Endothelial cell of umbilical vein (primary cell): ENCODE measurements around the gene CPNE9. TPM values are rescaled to one million over a fixed set of nuclear protein-coding genes. Genes with fewer than 3 reads are reported as not detected.

ENCODE experiments used
- BruUV-seq: library from RNA; stranded (reverse); fragments of 400-500 nt; replicated peaks from 2 replicates; lab custom pipeline; 2021; lab: Mats Ljungman, UMichigan
- CTCF ChIA-PET: fragments of 300-600, 350-600 bp; sonication (Branson Sonifier 250); formaldehyde crosslinking; loops from one replicate; lab custom pipeline; 2021; ENCODE audit warnings: antibody characterized with exemption, inconsistent platforms; lab: Charles Lee
- POLR2A ChIA-PET: fragments of 300-600, 350-600 bp; sonication (Branson Sonifier 250); formaldehyde crosslinking; loops from one replicate; lab custom pipeline; 2021; ENCODE audit warnings: antibody characterized with exemption, inconsistent platforms; lab: Charles Lee
- DNase-seq: peaks from one replicate; pipeline ENCODE4 v3.0.0-alpha.2; 2011; ENCODE audit warnings: low read depth, low spot score
- FAIRE-seq: peaks from 2 replicates; lab custom pipeline; 2011; peaks lifted over from hg19 to GRCh38; lab: Jason Lieb, UNC
- H2AFZ ChIP-seq: 2 replicates; pipeline ENCODE4 v1.6.0; 2012; ENCODE audit warnings: low read depth, low read length, control low read depth, inconsistent platforms
- H3K27ac ChIP-seq: 2 replicates; pipeline ENCODE4 v1.5.1; 2011; ENCODE audit warnings: low read depth, mild to moderate bottlenecking, control low read depth, low read length, moderate library complexity; ENCODE audit not compliant: insufficient read depth
- H3K27me3 ChIP-seq, 2 experiments: 2 replicates each; pipeline versions ENCODE4 v1.6.0 to v1.6.1; 2011; ENCODE audit warnings: low read length in 2 of 2, mixed read lengths in 1 of 2; ENCODE audit not compliant: control insufficient read depth in 2 of 2, insufficient read depth in 2 of 2
- H3K36me3 ChIP-seq, 2 experiments: 2 replicates in 1 of 2; 3 replicates in 1 of 2; pipeline ENCODE4 v1.5.1; 2011; ENCODE audit warnings: low read length in 2 of 2, mild to moderate bottlenecking in 1 of 2, moderate library complexity in 1 of 2; ENCODE audit not compliant: control insufficient read depth in 2 of 2, insufficient read depth in 2 of 2; ENCODE audit errors: extremely low read depth in 1 of 2
- H3K4me1 ChIP-seq: 3 replicates; pipeline ENCODE4 v1.5.1; 2011; ENCODE audit warnings: mild to moderate bottlenecking, low read length; ENCODE audit not compliant: control insufficient read depth, insufficient read depth; ENCODE audit errors: extremely low read depth
- H3K4me2 ChIP-seq: 2 replicates; pipeline ENCODE4 v1.6.1; 2011; ENCODE audit warnings: low read length, control low read depth, mixed read lengths; ENCODE audit not compliant: insufficient read depth
- H3K4me3 ChIP-seq, 3 experiments: fragments of 200-600 bp in 1 of 3; sonication (generic), shearing (Covaris generic) in 1 of 3; replicated peaks in 1 of 3; 2 replicates each; pipeline ENCODE4 v1.5.1; 2011 to 2016; ENCODE audit warnings: control low read depth in 3 of 3, low read length in 3 of 3, mild to moderate bottlenecking in 2 of 3, inconsistent platforms in 1 of 3, low read depth in 1 of 3, moderate library complexity in 1 of 3; ENCODE audit not compliant: insufficient read depth in 1 of 3
- H3K79me2 ChIP-seq: 2 replicates; pipeline ENCODE4 v1.6.0; 2012; ENCODE audit warnings: low read length, inconsistent platforms; ENCODE audit not compliant: control insufficient read depth, insufficient read depth
- H3K9ac ChIP-seq: replicated peaks from 2 replicates; pipeline ENCODE3; 2011; ENCODE audit warnings: low read length, control low read depth; ENCODE audit not compliant: insufficient read depth; ENCODE audit errors: extremely low read depth
- H3K9me1 ChIP-seq: replicated peaks from 3 replicates; pipeline ENCODE4 v1.6.0; 2011; ENCODE audit warnings: mild to moderate bottlenecking, low read length; ENCODE audit not compliant: control insufficient read depth, insufficient read depth; ENCODE audit errors: extremely low read depth
- H3K9me3 ChIP-seq: replicated peaks from 2 replicates; pipeline ENCODE4 v1.5.1; 2012; ENCODE audit warnings: low read length, inconsistent platforms; ENCODE audit not compliant: control insufficient read depth, insufficient read depth
- H4K20me1 ChIP-seq: replicated peaks from 2 replicates; pipeline ENCODE3; 2011; ENCODE audit warnings: mild to moderate bottlenecking, low read length; ENCODE audit not compliant: control insufficient read depth, insufficient read depth; ENCODE audit errors: extremely low read depth
- EZH2 ChIP-seq: IDR thresholded peaks from 2 replicates; pipeline ENCODE4 v1.6.1; 2012; ENCODE audit warnings: borderline replicate concordance, low read depth, mild to moderate bottlenecking, moderate library complexity, low read length, inconsistent platforms; ENCODE audit not compliant: severe bottlenecking
- FOS ChIP-seq: IDR thresholded peaks from 2 replicates; pipeline ENCODE4 v1.6.1; 2011; ENCODE audit warnings: mild to moderate bottlenecking, low read length, moderate library complexity, borderline replicate concordance; ENCODE audit not compliant: insufficient read depth
- GATA2 ChIP-seq: IDR thresholded peaks from 2 replicates; pipeline ENCODE4 v1.7.0; 2011; ENCODE audit warnings: low read depth, mild to moderate bottlenecking, moderate library complexity, mixed read lengths, low read length; ENCODE audit not compliant: insufficient read length, insufficient read depth
- JUN ChIP-seq: IDR thresholded peaks from 2 replicates; pipeline ENCODE4 v1.6.1; 2011; ENCODE audit warnings: borderline replicate concordance, low read depth; ENCODE audit not compliant: insufficient read length, insufficient read depth
- MAX ChIP-seq: IDR thresholded peaks from 2 replicates; pipeline ENCODE4 v1.6.1; 2011; ENCODE audit not compliant: insufficient read depth, insufficient read length
- MYC ChIP-seq: IDR thresholded peaks from one replicate; pipeline ENCODE4 v1.6.1; 2011; ENCODE audit warnings: mild to moderate bottlenecking, low read depth, low read length
- POLR2A ChIP-seq: IDR thresholded peaks from 2 replicates; pipeline ENCODE4 v1.6.1; 2012; ENCODE audit warnings: low read depth, mild to moderate bottlenecking, control low read depth, low read length
- POLR2AphosphoS5 ChIP-seq: IDR thresholded peaks from 2 replicates; pipeline ENCODE4 v1.6.1; 2012; ENCODE audit warnings: low read depth, mild to moderate bottlenecking, control low read depth, low read length, moderate library complexity; ENCODE audit not compliant: insufficient read depth
- dilution Hi-C: fragments of 300-500 bp; cut with MboI; formaldehyde crosslinking; loops from one replicate; pipeline ENCODE4 v1.15.0; 2019; ENCODE audit warnings: low sequenced_read_pairs; ENCODE audit not compliant: extremely low pct_ligation_motif_present
- intact Hi-C: fragments of 100-400 bp; cut with micrococcal nuclease; formaldehyde crosslinking; loops from one replicate; pipeline ENCODE4 v1.10.0; 2022
- polyA plus RNA-seq, 4 experiments: library from polyadenylated mRNA; depleted of rRNA in 3 of 4; stranded (reverse) in 3 of 4; unstranded in 1 of 4; fragments of >200 nt; gene quantifications; 2 replicates each; pipeline versions ENCODE4 v1.2.1 to v1.2.3, GENCODE V29; 2011 to 2012; ENCODE audit warnings: missing spikeins in 1 of 4
- total RNA-seq: library from RNA; stranded (reverse); gene quantifications from 2 replicates; pipeline ENCODE4 v1.2.3, GENCODE V29; 2021
- TF ChIP-seq, protein P1 (sequence below), 2 donors: IDR thresholded peaks; 1 replicate in 1 of 2; 2 replicates in 1 of 2; pipeline ENCODE4 v1.5.1; 2011; ENCODE audit warnings: low read length in 2 of 2, mild to moderate bottlenecking in 2 of 2, moderate library complexity in 2 of 2, control low read depth in 1 of 2, inconsistent platforms in 1 of 2, low read depth in 1 of 2; ENCODE audit not compliant: insufficient read depth in 1 of 2; ENCODE audit errors: extremely low read depth in 1 of 2

Gene CPNE9
- total and polyA plus RNA-seq, 2 donors (not counting 3 experiments of a cell fraction or from before 2014, with no cell fraction given), result not detected

DNA sequence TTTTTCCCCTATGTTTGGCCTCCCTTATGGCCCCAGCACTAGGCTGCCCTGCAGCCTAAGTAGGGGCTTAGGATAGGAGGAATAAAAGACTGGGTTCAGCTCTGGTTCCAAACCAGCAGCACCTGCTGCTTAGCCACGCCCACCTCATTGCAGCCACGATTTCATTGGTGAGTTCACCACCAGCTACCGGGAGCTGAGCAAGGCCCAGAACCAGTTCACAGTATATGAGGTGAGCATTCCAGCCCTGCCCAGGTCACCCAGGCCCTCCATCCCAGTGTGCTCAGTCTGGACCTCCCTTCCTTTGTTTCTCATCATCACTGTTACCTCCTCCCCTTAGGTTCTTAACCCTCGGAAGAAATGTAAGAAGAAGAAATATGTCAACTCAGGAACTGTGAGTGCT is 11.5 kb downstream of the CPNE9 start:
- ChIA-PET CTCF (interaction anchor here (1.2 to 3.7 kb wide), 5 partner anchors 13 to 232 kb away, joined by 3 to 27 read pairs (median 15); partner anchors contain the start of gene BRPF1), POLR2A (no interaction called here)
- Histone ChIP-seq H3K79me2 (no peaks in the 10 kb centered on the region), H4K20me1 (no peaks in the 10 kb centered on the region), H3K4me3 (no peak overlapping the region), H2AFZ (no peak overlapping the region), H3K4me2 (no peak overlapping the region), H3K9me3 (no peaks in the 10 kb centered on the region), H3K27ac (no peak overlapping the region), H3K9me1 (no peaks in the 10 kb centered on the region), H3K9ac (no peak overlapping the region), H3K4me1 (no peaks in the 10 kb centered on the region), H3K27me3 (peaks cover 0 to 2% of the 10 kb centered on the region in 2 experiments), H3K36me3 (no peaks in the 10 kb centered on the region)
- no peak for DNase-seq
- intact Hi-C loops, result loop anchor here (1.0 to 5.0 kb wide), 3 partner anchors 77 to 217 kb away; partner anchors contain the start of genes ARPC4, CRELD1 and TADA3
- no peak for FAIRE-seq
- TF ChIP-seq POLR2AphosphoS5, result no peak
- no peak for TF ChIP-seq MAX
- no peak for TF ChIP-seq POLR2A
- no peak for TF ChIP-seq FOS
- TF ChIP-seq MYC, result no peak
- no peak for TF ChIP-seq GATA2
- TF ChIP-seq, protein P1, sequence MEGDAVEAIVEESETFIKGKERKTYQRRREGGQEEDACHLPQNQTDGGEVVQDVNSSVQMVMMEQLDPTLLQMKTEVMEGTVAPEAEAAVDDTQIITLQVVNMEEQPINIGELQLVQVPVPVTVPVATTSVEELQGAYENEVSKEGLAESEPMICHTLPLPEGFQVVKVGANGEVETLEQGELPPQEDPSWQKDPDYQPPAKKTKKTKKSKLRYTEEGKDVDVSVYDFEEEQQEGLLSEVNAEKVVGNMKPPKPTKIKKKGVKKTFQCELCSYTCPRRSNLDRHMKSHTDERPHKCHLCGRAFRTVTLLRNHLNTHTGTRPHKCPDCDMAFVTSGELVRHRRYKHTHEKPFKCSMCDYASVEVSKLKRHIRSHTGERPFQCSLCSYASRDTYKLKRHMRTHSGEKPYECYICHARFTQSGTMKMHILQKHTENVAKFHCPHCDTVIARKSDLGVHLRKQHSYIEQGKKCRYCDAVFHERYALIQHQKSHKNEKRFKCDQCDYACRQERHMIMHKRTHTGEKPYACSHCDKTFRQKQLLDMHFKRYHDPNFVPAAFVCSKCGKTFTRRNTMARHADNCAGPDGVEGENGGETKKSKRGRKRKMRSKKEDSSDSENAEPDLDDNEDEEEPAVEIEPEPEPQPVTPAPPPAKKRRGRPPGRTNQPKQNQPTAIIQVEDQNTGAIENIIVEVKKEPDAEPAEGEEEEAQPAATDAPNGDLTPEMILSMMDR (IDR thresholded peaks at IDR 0.05; ENCODE audit: extremely low read depth in 1 of 2, insufficient read depth in 1 of 2, low read depth in 1 of 2, low read length in 2 of 2), result no peak
- TF ChIP-seq JUN, result no peak
- no peak for TF ChIP-seq EZH2
- dilution Hi-C loops, result no loop called here
- BruUV-seq, result no TSS peak
